IMR-90 (cell line): Measurements from ENCODE around the gene MAML3.

Experiments used
- CEBPB ChIP-seq: IDR thresholded peaks from 2 replicates; pipeline ENCODE4 v1.6.1; 2012; ENCODE audit warnings: low read depth, low read length, improper control_type of control experiment
- FOS ChIP-seq: fragments of 150-350 bp; IDR thresholded peaks from 2 replicates; pipeline ENCODE4 v1.6.1; 2016; ENCODE audit warnings: low read depth, low read length
- MAFK ChIP-seq: IDR thresholded peaks from 2 replicates; pipeline ENCODE4 v1.6.1; 2012; ENCODE audit warnings: low read depth, low read length, improper control_type of control experiment
- MXI1 ChIP-seq: IDR thresholded peaks from 2 replicates; pipeline ENCODE4 v1.6.1; 2012; ENCODE audit warnings: low read depth, mild to moderate bottlenecking, low read length, moderate library complexity, borderline replicate concordance
- POLR2A ChIP-seq: IDR thresholded peaks from 2 replicates; pipeline ENCODE4 v1.6.1; 2012; ENCODE audit warnings: mild to moderate bottlenecking, low read depth, low read length
- RAD21 ChIP-seq: IDR thresholded peaks from 2 replicates; pipeline ENCODE4 v1.6.1; 2012; ENCODE audit warnings: low read length, improper control_type of control experiment
- RCOR1 ChIP-seq: IDR thresholded peaks from 2 replicates; pipeline ENCODE4 v1.6.1; 2012; ENCODE audit warnings: mild to moderate bottlenecking, low read length, improper control_type of control experiment; ENCODE audit not compliant: insufficient replicate concordance
- RFX5 ChIP-seq: IDR thresholded peaks from 2 replicates; pipeline ENCODE4 v1.8.0; 2012; ENCODE audit warnings: low read depth, mild to moderate bottlenecking, low read length, moderate library complexity
- TF ChIP-seq, protein P1 (sequence below): conservative IDR thresholded peaks from 2 replicates; pipeline ENCODE4 v1.5.1; 2012; ENCODE audit warnings: mild to moderate bottlenecking, low read depth, low read length, improper control_type of control experiment
- TF ChIP-seq, protein P2 (sequence below): fragments of 150-350 bp; IDR thresholded peaks from 2 replicates; pipeline ENCODE4 v1.6.1; 2016; ENCODE audit warnings: low read depth, mild to moderate bottlenecking, low read length, moderate library complexity, borderline replicate concordance
- TF ChIP-seq, protein P3 (sequence below): fragments of 150-350 bp; IDR thresholded peaks from 2 replicates; pipeline ENCODE4 v1.6.1; 2017; ENCODE audit warnings: mild to moderate bottlenecking, antibody characterized with exemption, low read length, low read depth

DNA sequence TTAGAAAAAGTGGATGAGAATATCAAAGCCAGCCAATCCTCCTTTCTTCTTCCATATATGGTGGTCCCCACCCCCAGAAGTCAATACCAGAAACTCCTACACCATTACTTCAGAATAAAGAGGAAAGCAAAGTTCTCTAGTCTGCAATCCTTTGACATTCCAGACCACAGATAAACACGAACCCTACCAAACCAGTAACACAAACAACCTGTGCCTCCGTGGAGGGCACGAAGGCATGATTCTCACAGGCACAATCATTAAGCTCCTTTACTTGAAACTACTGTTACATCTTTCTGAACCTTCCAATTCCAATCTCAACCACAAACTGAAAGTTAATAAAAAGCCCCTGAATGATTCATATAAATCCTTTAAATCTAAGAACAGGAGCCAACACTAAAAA, 16.3 kb downstream of the MAML3 start:
- TF ChIP-seq, protein P1, sequence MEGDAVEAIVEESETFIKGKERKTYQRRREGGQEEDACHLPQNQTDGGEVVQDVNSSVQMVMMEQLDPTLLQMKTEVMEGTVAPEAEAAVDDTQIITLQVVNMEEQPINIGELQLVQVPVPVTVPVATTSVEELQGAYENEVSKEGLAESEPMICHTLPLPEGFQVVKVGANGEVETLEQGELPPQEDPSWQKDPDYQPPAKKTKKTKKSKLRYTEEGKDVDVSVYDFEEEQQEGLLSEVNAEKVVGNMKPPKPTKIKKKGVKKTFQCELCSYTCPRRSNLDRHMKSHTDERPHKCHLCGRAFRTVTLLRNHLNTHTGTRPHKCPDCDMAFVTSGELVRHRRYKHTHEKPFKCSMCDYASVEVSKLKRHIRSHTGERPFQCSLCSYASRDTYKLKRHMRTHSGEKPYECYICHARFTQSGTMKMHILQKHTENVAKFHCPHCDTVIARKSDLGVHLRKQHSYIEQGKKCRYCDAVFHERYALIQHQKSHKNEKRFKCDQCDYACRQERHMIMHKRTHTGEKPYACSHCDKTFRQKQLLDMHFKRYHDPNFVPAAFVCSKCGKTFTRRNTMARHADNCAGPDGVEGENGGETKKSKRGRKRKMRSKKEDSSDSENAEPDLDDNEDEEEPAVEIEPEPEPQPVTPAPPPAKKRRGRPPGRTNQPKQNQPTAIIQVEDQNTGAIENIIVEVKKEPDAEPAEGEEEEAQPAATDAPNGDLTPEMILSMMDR, result no peak
- TF ChIP-seq, protein P2, sequence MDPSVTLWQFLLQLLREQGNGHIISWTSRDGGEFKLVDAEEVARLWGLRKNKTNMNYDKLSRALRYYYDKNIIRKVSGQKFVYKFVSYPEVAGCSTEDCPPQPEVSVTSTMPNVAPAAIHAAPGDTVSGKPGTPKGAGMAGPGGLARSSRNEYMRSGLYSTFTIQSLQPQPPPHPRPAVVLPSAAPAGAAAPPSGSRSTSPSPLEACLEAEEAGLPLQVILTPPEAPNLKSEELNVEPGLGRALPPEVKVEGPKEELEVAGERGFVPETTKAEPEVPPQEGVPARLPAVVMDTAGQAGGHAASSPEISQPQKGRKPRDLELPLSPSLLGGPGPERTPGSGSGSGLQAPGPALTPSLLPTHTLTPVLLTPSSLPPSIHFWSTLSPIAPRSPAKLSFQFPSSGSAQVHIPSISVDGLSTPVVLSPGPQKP, result no peak
- no peak for TF ChIP-seq POLR2A
- no peak for TF ChIP-seq MAFK
- TF ChIP-seq RAD21, result no peak
- TF ChIP-seq MXI1, result no peak
- no peak for TF ChIP-seq RFX5
- TF ChIP-seq CEBPB, result no peak
- TF ChIP-seq, protein P3, sequence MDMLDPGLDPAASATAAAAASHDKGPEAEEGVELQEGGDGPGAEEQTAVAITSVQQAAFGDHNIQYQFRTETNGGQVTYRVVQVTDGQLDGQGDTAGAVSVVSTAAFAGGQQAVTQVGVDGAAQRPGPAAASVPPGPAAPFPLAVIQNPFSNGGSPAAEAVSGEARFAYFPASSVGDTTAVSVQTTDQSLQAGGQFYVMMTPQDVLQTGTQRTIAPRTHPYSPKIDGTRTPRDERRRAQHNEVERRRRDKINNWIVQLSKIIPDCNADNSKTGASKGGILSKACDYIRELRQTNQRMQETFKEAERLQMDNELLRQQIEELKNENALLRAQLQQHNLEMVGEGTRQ, result no peak
- no peak for TF ChIP-seq FOS
- no peak for TF ChIP-seq RCOR1
